CD4-positive, alpha-beta memory T cell (primary cell): ENCODE data around the gene NSUN3. TPM values are rescaled to one million over a fixed set of nuclear protein-coding genes. Genes with fewer than 3 reads are reported as not detected.

Experiments used
- CTCF ChIA-PET: fragments of 350-600 bp; sonication (Branson Sonifier 250); formaldehyde crosslinking; loops from one replicate; lab custom pipeline; 2021; ENCODE audit warnings: inconsistent platforms; ENCODE audit not compliant: partially characterized antibody; lab: Charles Lee
- POLR2A ChIA-PET: fragments of 350-600 bp; sonication (Branson Sonifier 250); formaldehyde crosslinking; loops from one replicate; lab custom pipeline; 2021; ENCODE audit not compliant: partially characterized antibody; lab: Charles Lee
- DNase-seq, 5 donors: peaks; one replicate each; pipeline versions ENCODE4 v3.0.0 to v3.0.0-alpha.2; 2020 to 2022; ENCODE audit warnings: mixed read lengths in 1 of 5
- H3K27ac ChIP-seq: one replicate; pipeline ENCODE4 v1.7.0; 2013; ENCODE audit warnings: low read depth, low read length
- H3K27me3 ChIP-seq: 2 replicates; pipeline ENCODE4 v1.7.0; 2013; ENCODE audit warnings: mild to moderate bottlenecking, low read length, moderate library complexity; ENCODE audit not compliant: insufficient read depth
- H3K36me3 ChIP-seq: 2 replicates; pipeline ENCODE4 v1.7.0; 2013; ENCODE audit warnings: mild to moderate bottlenecking, low read length, moderate library complexity; ENCODE audit not compliant: insufficient read depth
- H3K4me1 ChIP-seq: 2 replicates; pipeline ENCODE4 v1.7.0; 2013; ENCODE audit warnings: mild to moderate bottlenecking, low read length, moderate library complexity; ENCODE audit not compliant: insufficient read depth
- H3K4me3 ChIP-seq, 2 donors: one replicate each; pipeline ENCODE4 v1.7.0; 2013; ENCODE audit warnings: low read length in 2 of 2, mild to moderate bottlenecking in 1 of 2
- H3K9me3 ChIP-seq, 2 donors: one replicate each; pipeline ENCODE4 v1.7.0; 2013; ENCODE audit warnings: low read length in 2 of 2, control low read depth in 1 of 2; ENCODE audit not compliant: control insufficient read depth in 1 of 2
- H3K27ac Mint-ChIP-seq, 7 donors: one replicate each; pipeline ENCODE4 v1.8.0; 2020 to 2021; ENCODE audit warnings: mixed read lengths in 7 of 7, mild to moderate bottlenecking in 6 of 7, inconsistent platforms in 3 of 7, moderate library complexity in 3 of 7
- H3K27me3 Mint-ChIP-seq, 2 donors: one replicate each; pipeline ENCODE4 v1.8.0; 2020 to 2021; ENCODE audit warnings: mixed read lengths in 2 of 2
- H3K36me3 Mint-ChIP-seq, 2 donors: one replicate each; pipeline ENCODE4 v1.8.0; 2020 to 2021; ENCODE audit warnings: mixed read lengths in 2 of 2, inconsistent platforms in 1 of 2, mild to moderate bottlenecking in 1 of 2
- H3K4me1 Mint-ChIP-seq, 4 donors: one replicate each; pipeline ENCODE4 v1.8.0; 2020 to 2021; ENCODE audit warnings: mixed read lengths in 4 of 4, mild to moderate bottlenecking in 1 of 4
- H3K4me3 Mint-ChIP-seq, 8 donors: one replicate each; pipeline ENCODE4 v1.8.0; 2020 to 2021; ENCODE audit warnings: mixed read lengths in 8 of 8, mild to moderate bottlenecking in 7 of 8, moderate library complexity in 6 of 8, inconsistent platforms in 3 of 8
- H3K9me3 Mint-ChIP-seq, 8 donors: one replicate each; pipeline ENCODE4 v1.8.0; 2020 to 2021; ENCODE audit warnings: mixed read lengths in 8 of 8, mild to moderate bottlenecking in 5 of 8, inconsistent platforms in 3 of 8, moderate library complexity in 1 of 8
- intact Hi-C: fragments of 100-400 bp; cut with micrococcal nuclease; formaldehyde crosslinking; loops from one replicate; pipeline ENCODE4 v1.15.1; 2023
- polyA plus RNA-seq, 2 donors: library from polyadenylated mRNA; unstranded; fragments of 300-500 nt; fragmentation: Illumina TruSeq; gene quantifications; one replicate each; pipeline ENCODE4 v1.2.3, GENCODE V29; 2021
- total RNA-seq, 2 experiments: library from RNA; stranded (reverse); gene quantifications; one replicate each; pipeline ENCODE4 v1.2.3, GENCODE V29; 2021

The NSUN3 gene
- total and polyA plus RNA-seq, 4 experiments from 2014 or later = 10.0 to 23.1 (median 16.2) TPM

DNA sequence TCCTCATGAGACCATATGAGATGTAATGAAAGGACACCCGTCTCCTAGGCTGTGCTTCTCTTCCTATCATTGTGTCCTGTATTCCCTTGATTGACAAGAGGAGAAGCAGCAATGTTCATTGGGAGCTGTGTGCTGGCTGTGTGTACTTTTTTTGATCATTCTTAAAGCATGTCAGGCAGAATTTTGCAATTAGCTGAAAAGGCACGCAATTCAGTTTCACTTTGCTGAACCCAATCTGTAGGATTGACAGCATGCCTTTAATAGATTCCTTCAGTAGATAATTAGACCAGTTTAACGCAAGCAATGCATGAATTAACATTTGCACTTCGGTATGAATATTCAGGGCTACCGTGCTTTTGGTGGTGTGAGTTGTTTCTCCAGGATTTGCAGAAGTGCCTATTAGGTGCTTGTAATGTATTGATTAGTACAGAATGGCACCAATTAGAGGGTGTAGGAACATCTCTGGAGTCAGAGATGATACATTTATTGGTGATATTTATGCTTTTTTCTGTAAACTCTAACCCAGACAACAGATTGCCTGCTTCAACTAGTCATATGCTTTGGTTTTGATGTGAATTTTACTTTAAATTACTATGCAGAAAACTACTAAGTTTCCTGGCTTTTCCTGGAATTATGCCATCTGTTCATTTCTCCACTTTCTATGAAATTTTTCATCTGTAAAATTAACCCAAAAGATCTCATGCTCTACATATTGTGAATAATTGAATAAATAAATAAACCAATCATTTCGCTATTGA lies 114.3 kb downstream of the NSUN3 start:
- no peaks in the 10 kb centered on the region for H3K36me3 Mint-ChIP-seq
- peaks cover 0 to 4% of the 10 kb centered on the region in 2 donors for H3K27me3 Mint-ChIP-seq
- ChIA-PET POLR2A (no interaction called here), CTCF (interaction anchor here (1.0 kb wide), 1 partner anchor 9 kb away, joined by 3 read pairs; no protein-coding TSS in a partner anchor)
- no peak overlapping the region for H3K27ac ChIP-seq
- no peak for DNase-seq
- H3K4me3 ChIP-seq = no peak overlapping the region
- no peaks in the 10 kb centered on the region for H3K4me1 ChIP-seq
- H3K9me3 Mint-ChIP-seq = peaks cover 0 to 2% (median 0%) of the 10 kb centered on the region in 8 donors
- no peaks in the 10 kb centered on the region for H3K36me3 ChIP-seq
- no peak overlapping the region for H3K27ac Mint-ChIP-seq
- H3K9me3 ChIP-seq = no peaks in the 10 kb centered on the region
- intact Hi-C loops = no loop called here
- H3K4me3 Mint-ChIP-seq = no peak overlapping the region
- no peaks in the 10 kb centered on the region for H3K4me1 Mint-ChIP-seq
- H3K27me3 ChIP-seq = no peaks in the 10 kb centered on the region

Other genes with a start within 250 kb of the NSUN3 start
- gene PROS1, start 89.2 kb upstream of the NSUN3 start, total RNA-seq = not detected
- not detected for gene PROS1, start 89.2 kb upstream of the NSUN3 start, polyA plus RNA-seq
- 10 to 100 TPM; 11.7 to 12.0 TPM for gene ARL13B, start 82.9 kb upstream of the NSUN3 start, total RNA-seq
- gene ARL13B, start 82.9 kb upstream of the NSUN3 start, polyA plus RNA-seq = 1 to 10 TPM; 6.2 to 6.3 TPM
- under 1 TPM in 1 of 2 experiments, not detected in 1; 0.39 TPM for gene STX19, start 34.5 kb upstream of the NSUN3 start, total RNA-seq
- gene STX19, start 34.5 kb upstream of the NSUN3 start, polyA plus RNA-seq = under 1 TPM in 1 of 2 donors, not detected in 1; 0.39 TPM
- 10 to 100 TPM; 15.9 TPM for gene DHFR2, start 145 bp upstream of the NSUN3 start, total RNA-seq
- gene DHFR2, start 145 bp upstream of the NSUN3 start, polyA plus RNA-seq = 1 to 10 TPM; 1.2 to 5.9 TPM